Measurements from ENCODE around the gene ZNF582. TPM values are rescaled to one million over a fixed set of nuclear protein-coding genes. Genes with fewer than 3 reads are reported as not detected.

Gene ZNF582
- polyA plus RNA-seq, 1 of the 3 experiments (the other 2 are of a cell fraction) = 4.5 TPM

GRCh38 chr19:56350416-56351045 lies 42.8 kb downstream of the ZNF582 start:
- Histone ChIP-seq H3K27ac (ENCODE audit: low read depth in 2 of 2, low read length in 1 of 2) (no peak overlapping the region), H3F3A (replicated peaks; ENCODE audit: insufficient read depth) (no peaks in the 10 kb centered on the region), H3K79me2 (ENCODE audit: insufficient read depth) (no peaks in the 10 kb centered on the region), H4K20me1 (ENCODE audit: insufficient read depth) (no peaks in the 10 kb centered on the region), H3K4me2 (no peak overlapping the region), H3K27me3 (ENCODE audit: insufficient read depth) (no peaks in the 10 kb centered on the region), H3K36me3 (replicated peaks in 1 of 2; ENCODE audit: control insufficient read depth in 1 of 2, insufficient read depth in 2 of 2, low read length in 1 of 2) (no peaks in the 10 kb centered on the region), H2AFZ (ENCODE audit: low read depth) (peak overlapping the region; percentile 52; the same call in 1 of the 2 replicates), H3K4me1 (ENCODE audit: control insufficient read depth in 1 of 2, insufficient read depth in 2 of 2, low read depth in 1 of 2, low read length in 1 of 2) (no peaks in the 10 kb centered on the region), H3K9me3 (no peaks in the 10 kb centered on the region), H3K4me3 (ENCODE audit: low read depth in 2 of 2, low read length in 1 of 2) (no peak overlapping the region), H3K9ac (no peak overlapping the region), H3K9me2 (no peaks in the 10 kb centered on the region)
- WGBS (ENCODE audit: low lambda C conversion rate) = 17% methylated on average over 8 of the region's 8 CpGs
- ChIA-PET CTCF (interaction anchor here (0.8 to 7.2 kb wide), 9 partner anchors 16 to 748 kb away, joined by 3 to 53 read pairs (median 4); no protein-coding TSS in a partner anchor), POLR2A (no interaction called here)
- TF ChIP-seq MXI1 (IDR thresholded peaks at IDR 0.05; ENCODE audit: low read depth, low read length) (no peak), RAD21 (IDR thresholded peaks at IDR 0.05; ENCODE audit: low read length) (peak; percentile 73), SIN3A (IDR thresholded peaks at IDR 0.05; ENCODE audit: borderline replicate concordance, low read depth, low read length) (no peak), PBX3 (IDR thresholded peaks at IDR 0.05) (no peak), MAX (IDR thresholded peaks at IDR 0.05; ENCODE audit: low read depth) (no peak), ELF1 (IDR thresholded peaks at IDR 0.05) (no peak), NRF1 (IDR thresholded peaks at IDR 0.05; ENCODE audit: low read depth, low read length) (no peak), EP300 (IDR thresholded peaks at IDR 0.05; ENCODE audit: borderline replicate concordance in 1 of 2, low read depth in 1 of 2, low read length in 1 of 2) (no peak), FOXM1 (IDR thresholded peaks at IDR 0.05; ENCODE audit: low read depth) (no peak), RFX5 (IDR thresholded peaks at IDR 0.05; ENCODE audit: low read length) (no peak), SMC3 (IDR thresholded peaks at IDR 0.05; ENCODE audit: low read depth, low read length) (peak; percentile 44), FOXJ3 (CRISPR knock-in tag; IDR thresholded peaks at IDR 0.05) (no peak), YY1 (IDR thresholded peaks at IDR 0.05; ENCODE audit: low read depth) (no peak), EZH2phosphoT487 (IDR thresholded peaks at IDR 0.05; ENCODE audit: borderline replicate concordance, low read depth) (no peak), GABPA (IDR thresholded peaks at IDR 0.05; ENCODE audit: low read depth) (no peak), TCF12 (IDR thresholded peaks at IDR 0.05) (no peak), CHD2 (IDR thresholded peaks at IDR 0.05; ENCODE audit: low read length, partially characterized antibody) (no peak)
- TF ChIP-seq, protein P1, sequence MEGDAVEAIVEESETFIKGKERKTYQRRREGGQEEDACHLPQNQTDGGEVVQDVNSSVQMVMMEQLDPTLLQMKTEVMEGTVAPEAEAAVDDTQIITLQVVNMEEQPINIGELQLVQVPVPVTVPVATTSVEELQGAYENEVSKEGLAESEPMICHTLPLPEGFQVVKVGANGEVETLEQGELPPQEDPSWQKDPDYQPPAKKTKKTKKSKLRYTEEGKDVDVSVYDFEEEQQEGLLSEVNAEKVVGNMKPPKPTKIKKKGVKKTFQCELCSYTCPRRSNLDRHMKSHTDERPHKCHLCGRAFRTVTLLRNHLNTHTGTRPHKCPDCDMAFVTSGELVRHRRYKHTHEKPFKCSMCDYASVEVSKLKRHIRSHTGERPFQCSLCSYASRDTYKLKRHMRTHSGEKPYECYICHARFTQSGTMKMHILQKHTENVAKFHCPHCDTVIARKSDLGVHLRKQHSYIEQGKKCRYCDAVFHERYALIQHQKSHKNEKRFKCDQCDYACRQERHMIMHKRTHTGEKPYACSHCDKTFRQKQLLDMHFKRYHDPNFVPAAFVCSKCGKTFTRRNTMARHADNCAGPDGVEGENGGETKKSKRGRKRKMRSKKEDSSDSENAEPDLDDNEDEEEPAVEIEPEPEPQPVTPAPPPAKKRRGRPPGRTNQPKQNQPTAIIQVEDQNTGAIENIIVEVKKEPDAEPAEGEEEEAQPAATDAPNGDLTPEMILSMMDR (IDR thresholded peaks at IDR 0.05) = peak; percentile 81
- TF ChIP-seq, protein P2, sequence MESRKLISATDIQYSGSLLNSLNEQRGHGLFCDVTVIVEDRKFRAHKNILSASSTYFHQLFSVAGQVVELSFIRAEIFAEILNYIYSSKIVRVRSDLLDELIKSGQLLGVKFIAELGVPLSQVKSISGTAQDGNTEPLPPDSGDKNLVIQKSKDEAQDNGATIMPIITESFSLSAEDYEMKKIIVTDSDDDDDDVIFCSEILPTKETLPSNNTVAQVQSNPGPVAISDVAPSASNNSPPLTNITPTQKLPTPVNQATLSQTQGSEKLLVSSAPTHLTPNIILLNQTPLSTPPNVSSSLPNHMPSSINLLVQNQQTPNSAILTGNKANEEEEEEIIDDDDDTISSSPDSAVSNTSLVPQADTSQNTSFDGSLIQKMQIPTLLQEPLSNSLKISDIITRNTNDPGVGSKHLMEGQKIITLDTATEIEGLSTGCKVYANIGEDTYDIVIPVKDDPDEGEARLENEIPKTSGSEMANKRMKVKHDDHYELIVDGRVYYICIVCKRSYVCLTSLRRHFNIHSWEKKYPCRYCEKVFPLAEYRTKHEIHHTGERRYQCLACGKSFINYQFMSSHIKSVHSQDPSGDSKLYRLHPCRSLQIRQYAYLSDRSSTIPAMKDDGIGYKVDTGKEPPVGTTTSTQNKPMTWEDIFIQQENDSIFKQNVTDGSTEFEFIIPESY (IDR thresholded peaks at IDR 0.05; ENCODE audit: borderline replicate concordance, low read depth) = no peak
- TF ChIP-seq, protein P3, sequence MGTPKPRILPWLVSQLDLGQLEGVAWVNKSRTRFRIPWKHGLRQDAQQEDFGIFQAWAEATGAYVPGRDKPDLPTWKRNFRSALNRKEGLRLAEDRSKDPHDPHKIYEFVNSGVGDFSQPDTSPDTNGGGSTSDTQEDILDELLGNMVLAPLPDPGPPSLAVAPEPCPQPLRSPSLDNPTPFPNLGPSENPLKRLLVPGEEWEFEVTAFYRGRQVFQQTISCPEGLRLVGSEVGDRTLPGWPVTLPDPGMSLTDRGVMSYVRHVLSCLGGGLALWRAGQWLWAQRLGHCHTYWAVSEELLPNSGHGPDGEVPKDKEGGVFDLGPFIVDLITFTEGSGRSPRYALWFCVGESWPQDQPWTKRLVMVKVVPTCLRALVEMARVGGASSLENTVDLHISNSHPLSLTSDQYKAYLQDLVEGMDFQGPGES (IDR thresholded peaks at IDR 0.05; ENCODE audit: low read depth, low read length) = no peak
- peak; percentile 55 for DNase-seq
